SK-N-SH treated with all-trans-retinoic acid at 6 μM for 48 hours (cell line): Measurements from ENCODE around the gene PLEKHJ1.

Source experiments
- PATZ1 ChIP-seq: fragments of 250-450 bp; sonication (Bioruptor Pico); IDR thresholded peaks from 2 replicates; pipeline ENCODE4 v1.8.0; 2020; ENCODE audit warnings: mild to moderate bottlenecking, moderate library complexity, borderline replicate concordance
- RARB ChIP-seq: fragments of 250-450 bp; sonication (Bioruptor Pico); IDR thresholded peaks from 2 replicates; pipeline ENCODE4 v1.8.0; 2021; ENCODE audit warnings: mild to moderate bottlenecking, moderate library complexity

- TF ChIP-seq RARB (CRISPR knock-in tag) (no peak), PATZ1 (CRISPR knock-in tag) (no peak)
These were observed 5.2 kb downstream of the PLEKHJ1 start for GRCh38 chr19:2230807-2231533.
